ENCODE results near the gene FRMD1.

DNA sequence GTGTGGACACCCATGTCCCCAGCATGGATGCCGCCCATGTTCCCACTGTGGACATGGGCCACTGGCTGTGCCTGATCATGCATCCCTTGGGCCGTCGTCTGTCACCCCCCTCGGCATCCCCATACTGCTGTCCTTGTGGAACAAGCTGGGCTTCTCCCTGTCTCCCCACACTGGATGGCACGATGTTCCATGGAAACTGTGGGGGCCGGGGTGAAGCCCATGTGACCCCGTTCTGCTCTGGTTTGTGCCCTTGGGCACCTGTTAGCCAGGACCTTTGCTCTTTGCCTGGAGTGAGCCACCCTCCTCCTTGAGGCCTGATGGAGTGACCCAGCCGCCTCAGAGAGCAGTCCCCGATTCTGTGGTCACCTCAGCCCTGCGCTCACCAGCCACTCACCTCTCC, 7.6 kb upstream of the FRMD1 start:
- TF ChIP-seq POLR2A (IDR thresholded peaks at IDR 0.05; ENCODE audit: low read depth, low read length): no peak
- TF ChIP-seq TAF1 (IDR thresholded peaks at IDR 0.05; ENCODE audit: borderline replicate concordance, low read depth, low read length): no peak
